Stomach smooth muscle (tissue), 2 donors: ENCODE measurements around the gene ITPR2.
"Not testable (repeated sequence)": the region's sequence is repeated elsewhere in the genome, so short reads cannot be mapped to it uniquely, and the experiment has no call there.

Experiments
- H3K27ac ChIP-seq: one replicate; pipeline ENCODE4 v1.7.0; 2013; ENCODE audit warnings: mild to moderate bottlenecking, low read length, inconsistent platforms
- H3K27me3 ChIP-seq, 2 donors: one replicate each; pipeline ENCODE4 v1.7.0; 2013; ENCODE audit warnings: low read length in 2 of 2; ENCODE audit not compliant: insufficient read depth in 2 of 2, control insufficient read depth in 1 of 2
- H3K36me3 ChIP-seq, 2 donors: one replicate each; pipeline ENCODE4 v1.7.0; 2013; ENCODE audit warnings: low read length in 2 of 2; ENCODE audit not compliant: control insufficient read depth in 2 of 2, insufficient read depth in 2 of 2
- H3K4me1 ChIP-seq: one replicate; pipeline ENCODE4 v1.7.0; 2013; ENCODE audit warnings: low read length; ENCODE audit not compliant: control insufficient read depth, insufficient read depth
- H3K4me3 ChIP-seq, 2 donors: one replicate each; pipeline ENCODE4 v1.7.0; 2013; ENCODE audit warnings: low read length in 2 of 2
- H3K9ac ChIP-seq, 2 donors: one replicate each; pipeline ENCODE4 v1.7.0; 2013; ENCODE audit warnings: low read length in 2 of 2, mild to moderate bottlenecking in 1 of 2
- H3K9me3 ChIP-seq, 2 donors: one replicate each; pipeline ENCODE4 v1.7.0; 2013; ENCODE audit warnings: low read length in 2 of 2; ENCODE audit not compliant: control insufficient read depth in 2 of 2
- donor health status: healthy.
- donor health status: Pancreatic carcinoma.

ITPR2 gene

DNA sequence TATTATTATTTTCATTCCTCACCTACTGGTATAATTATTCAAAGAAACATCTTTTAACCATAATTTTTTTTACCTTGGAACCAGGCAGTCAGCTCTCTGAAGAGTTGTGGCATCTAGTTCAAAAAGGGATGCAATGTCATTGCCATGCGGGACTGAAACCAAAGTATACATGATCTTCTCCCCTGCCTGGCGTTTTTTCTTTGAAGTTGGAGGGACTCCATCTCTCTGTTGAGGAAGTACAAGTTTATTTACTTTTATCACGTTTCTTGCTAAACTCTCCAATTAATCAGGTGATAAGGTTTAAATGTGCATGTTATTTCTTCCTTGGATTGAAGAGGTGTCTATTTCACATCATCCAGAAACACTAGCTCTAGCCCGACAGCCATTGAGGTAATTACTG is 146.6 kb downstream of the ITPR2 start:
- Histone ChIP-seq H3K27me3 (no peaks in the 10 kb centered on the region), H3K9me3 (peaks cover 0 to 4% of the 10 kb centered on the region in 2 donors), H3K36me3 (peaks cover 11 to 16% of the 10 kb centered on the region in 2 donors), H3K4me3 (no peak overlapping the region), H3K9ac (no peak overlapping the region), H3K27ac (no peak overlapping the region), H3K4me1 (no peaks in the 10 kb centered on the region)

DNA sequence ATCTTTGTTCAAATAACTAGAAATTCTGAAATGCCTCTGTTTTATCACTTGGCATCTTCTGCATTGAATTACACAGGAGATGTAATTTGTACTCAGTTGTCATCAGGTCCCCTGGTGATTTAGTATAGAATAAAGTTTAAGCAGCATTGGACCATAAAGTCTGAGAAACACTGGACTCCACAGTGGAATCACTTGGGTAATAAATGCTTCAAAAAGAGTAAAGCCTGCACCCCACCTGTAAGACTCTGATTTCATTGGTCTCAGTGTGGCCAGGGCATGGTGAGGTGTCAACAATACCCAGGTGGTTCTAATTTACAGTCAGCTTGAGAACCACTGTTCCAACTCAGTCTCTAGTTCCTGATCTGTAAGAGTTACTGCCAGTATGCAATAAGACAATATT is 148.9 kb downstream of the ITPR2 start:
- Histone ChIP-seq H3K27me3 (no peaks in the 10 kb centered on the region), H3K9me3 (peaks cover 0 to 4% of the 10 kb centered on the region in 2 donors), H3K4me1 (no peaks in the 10 kb centered on the region), H3K36me3 (peaks cover 11 to 25% of the 10 kb centered on the region in 2 donors), H3K27ac (no peak overlapping the region), H3K9ac (no peak overlapping the region), H3K4me3 (no peak overlapping the region)

DNA sequence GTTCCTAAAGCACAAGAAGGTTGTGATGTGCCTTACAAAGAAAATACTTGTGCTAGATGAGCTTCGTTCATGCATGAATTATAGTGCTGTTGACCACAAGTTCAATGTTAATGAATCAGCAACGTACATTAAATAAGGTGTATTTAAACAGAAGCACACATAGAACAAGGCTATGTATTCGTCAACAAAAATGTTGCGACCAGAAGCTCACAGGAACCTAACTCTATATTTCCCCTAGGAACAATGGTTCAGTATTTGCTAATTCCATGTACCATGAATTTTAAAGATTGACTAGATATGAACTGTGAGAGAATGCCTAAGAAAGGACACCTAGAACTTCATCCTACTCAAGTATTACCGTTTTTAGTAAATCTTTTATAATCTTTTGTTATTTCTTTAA is 149.6 kb downstream of the ITPR2 start:
- H3K27me3 ChIP-seq: no peaks in the 10 kb centered on the region

DNA sequence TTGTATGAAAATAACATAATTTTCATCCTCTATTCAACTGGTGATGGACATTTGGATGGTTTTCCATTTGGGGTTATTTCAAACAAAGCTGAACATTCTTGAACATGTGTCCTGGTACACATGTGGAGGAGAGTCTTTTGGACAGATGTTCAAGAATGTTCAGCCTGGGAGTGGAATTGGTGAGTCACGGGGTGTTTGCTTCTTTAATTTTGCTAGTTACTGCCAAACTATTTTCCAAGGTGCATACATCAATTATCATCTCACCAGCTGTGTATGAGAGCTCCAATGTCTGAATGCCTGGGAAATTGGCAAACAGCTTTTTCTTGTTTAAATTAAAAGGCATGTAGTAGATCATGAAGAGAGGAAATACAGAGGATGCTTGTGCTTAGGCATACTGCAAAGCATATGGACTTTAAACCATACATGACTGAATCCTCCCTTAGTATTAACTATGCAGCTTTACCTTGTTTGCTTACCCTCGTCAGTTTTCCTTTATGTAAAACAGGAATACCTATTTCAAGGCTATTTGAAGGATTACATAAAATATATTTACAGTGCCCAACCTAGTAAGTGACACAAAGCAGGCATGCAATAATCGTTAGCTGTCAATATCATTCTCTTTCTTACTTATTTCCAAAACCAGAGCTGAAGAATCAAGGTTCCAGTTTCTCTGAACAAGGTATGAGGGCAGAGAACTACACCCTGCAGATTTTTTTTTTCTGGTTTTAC is 152.1 kb downstream of the ITPR2 start:
- Histone ChIP-seq H3K9ac (no peak overlapping the region), H3K4me3 (no peak overlapping the region), H3K27me3 (no peaks in the 10 kb centered on the region), H3K9me3 (peaks cover 0 to 4% of the 10 kb centered on the region in 2 donors), H3K36me3 (peaks cover 11 to 25% of the 10 kb centered on the region in 2 donors), H3K4me1 (no peaks in the 10 kb centered on the region), H3K27ac (no peak overlapping the region)

More for the DNA sequence above, 149.6 kb downstream of the ITPR2 start:
- no peak overlapping the region for H3K9ac ChIP-seq
- H3K9me3 ChIP-seq: peaks cover 0 to 4% of the 10 kb centered on the region in 2 donors
- H3K36me3 ChIP-seq: peaks cover 11 to 25% of the 10 kb centered on the region in 2 donors
- H3K27ac ChIP-seq: no peak overlapping the region
- no peaks in the 10 kb centered on the region for H3K4me1 ChIP-seq
- no peak overlapping the region for H3K4me3 ChIP-seq

DNA sequence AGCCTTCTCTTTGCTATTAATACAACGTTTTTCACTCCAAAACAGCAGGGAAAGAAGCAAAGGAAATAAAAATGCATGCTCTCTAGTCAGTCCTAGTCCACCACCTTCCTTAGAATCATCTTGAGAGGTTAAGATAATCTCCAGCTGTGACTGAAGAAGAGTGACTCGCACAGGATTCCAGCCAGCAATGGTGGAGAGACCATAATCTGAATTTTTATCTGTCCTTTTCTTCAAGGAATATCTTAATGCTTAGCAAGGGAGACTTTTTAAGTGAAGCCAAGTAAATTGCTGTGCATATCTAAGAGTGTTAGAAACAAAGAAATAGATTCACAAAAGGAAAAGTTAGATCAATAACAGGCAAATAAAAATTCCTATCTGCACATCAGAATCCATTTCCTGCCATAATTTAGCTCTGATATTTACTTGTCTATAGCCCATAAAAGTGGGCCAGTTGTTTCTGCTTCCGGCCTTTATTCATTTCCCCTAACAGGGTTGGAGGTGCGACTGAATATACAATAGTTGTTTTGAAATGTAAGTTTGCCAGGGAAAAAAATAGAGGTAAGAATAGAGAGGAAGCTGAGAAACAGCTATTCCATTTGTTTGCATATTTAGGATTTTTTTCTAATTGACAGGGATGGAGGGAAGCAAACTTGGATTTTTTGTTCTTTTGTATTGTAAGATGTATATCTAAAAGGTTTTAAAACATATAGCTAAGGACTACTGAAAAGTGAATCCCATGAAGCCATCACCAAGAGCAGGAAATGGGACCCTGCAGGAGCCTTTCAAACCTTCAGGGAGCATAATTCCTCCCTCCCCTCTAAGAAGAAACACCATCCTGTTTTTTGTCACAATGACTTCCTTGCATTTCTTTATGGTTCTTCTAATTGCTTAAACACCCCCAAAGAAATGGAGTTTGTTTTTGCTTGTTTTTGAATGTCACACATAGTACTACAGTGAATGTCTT is 154.0 kb downstream of the ITPR2 start:
- H3K27me3 ChIP-seq: no peaks in the 10 kb centered on the region
- peaks cover 7 to 25% of the 10 kb centered on the region in 2 donors for H3K36me3 ChIP-seq
- no peak overlapping the region for H3K4me3 ChIP-seq
- no peaks in the 10 kb centered on the region for H3K4me1 ChIP-seq
- H3K27ac ChIP-seq: no peak overlapping the region
- no peak overlapping the region for H3K9ac ChIP-seq
- H3K9me3 ChIP-seq: peaks cover 0 to 4% of the 10 kb centered on the region in 2 donors

DNA sequence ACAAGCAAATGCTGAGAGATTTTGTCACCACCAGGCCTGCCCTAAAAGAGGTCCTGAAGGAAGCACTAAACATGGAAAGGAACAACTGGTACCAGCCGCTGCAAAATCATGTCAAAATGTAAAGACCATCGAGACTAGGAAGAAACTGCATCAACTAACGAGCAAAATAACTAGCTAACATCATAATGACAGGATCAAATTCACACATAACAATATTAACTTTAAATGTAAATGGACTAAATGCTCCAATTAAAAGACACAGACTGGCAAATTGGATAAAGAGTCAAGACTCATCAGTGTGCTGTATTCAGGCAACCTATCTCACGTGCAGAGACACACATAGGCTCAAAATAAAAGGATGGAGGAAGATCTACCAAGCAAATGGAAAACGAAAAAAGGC is 161.5 kb downstream of the ITPR2 start:
- H3K27me3 ChIP-seq, H3K9ac ChIP-seq, H3K9me3 ChIP-seq, H3K27ac ChIP-seq, H3K36me3 ChIP-seq, H3K4me3 ChIP-seq, H3K4me1 ChIP-seq: not testable (repeated sequence)

DNA sequence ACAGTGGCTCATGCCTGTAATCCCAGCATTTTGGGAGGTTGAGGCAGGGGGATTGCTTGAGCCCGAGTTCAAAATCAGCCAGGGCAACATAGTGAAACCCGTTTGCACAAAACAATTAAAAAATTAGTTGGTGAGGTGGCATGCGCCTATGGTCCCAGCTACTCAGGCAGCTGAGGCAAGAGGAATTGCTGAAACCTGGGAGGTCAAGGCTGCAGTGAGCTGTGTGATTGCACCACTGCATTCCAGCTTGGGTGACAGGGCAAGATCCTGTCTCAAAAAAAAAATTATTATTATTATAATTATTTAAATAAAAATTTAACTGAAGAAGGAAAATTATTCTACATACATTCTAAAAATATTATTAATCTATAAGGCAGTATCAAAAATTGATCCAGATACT is 164.1 kb downstream of the ITPR2 start:
- no peaks in the 10 kb centered on the region for H3K9me3 ChIP-seq
- no peak overlapping the region for H3K27ac ChIP-seq
- no peak overlapping the region for H3K9ac ChIP-seq
- no peak overlapping the region for H3K4me3 ChIP-seq
- peaks cover 0 to 3% of the 10 kb centered on the region in 2 donors for H3K36me3 ChIP-seq
- no peaks in the 10 kb centered on the region for H3K4me1 ChIP-seq
- H3K27me3 ChIP-seq: no peaks in the 10 kb centered on the region

DNA sequence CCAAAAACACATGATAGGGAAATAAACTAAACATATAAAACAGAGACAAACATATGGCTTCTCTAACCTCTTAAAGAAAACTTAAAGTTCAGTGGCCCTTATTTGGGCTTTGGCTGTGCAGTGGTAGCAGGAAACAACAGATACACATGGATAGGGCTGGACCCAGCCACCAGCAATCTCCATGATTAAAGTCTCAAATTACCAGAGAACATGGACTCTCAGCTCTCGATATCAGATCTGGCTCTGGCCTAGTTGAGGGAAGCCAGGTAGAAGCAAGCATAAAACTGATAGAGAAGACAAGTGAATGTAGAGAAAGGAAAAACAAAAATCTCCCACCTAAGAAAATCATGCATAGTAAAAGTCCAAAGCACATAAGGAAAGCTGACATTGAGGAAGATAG is 164.8 kb downstream of the ITPR2 start:
- Histone ChIP-seq H3K36me3 (peaks cover 3% of the 10 kb centered on the region in 2 donors), H3K4me3 (no peak overlapping the region), H3K9me3 (no peaks in the 10 kb centered on the region), H3K9ac (no peak overlapping the region), H3K4me1 (no peaks in the 10 kb centered on the region), H3K27ac (no peak overlapping the region), H3K27me3 (no peaks in the 10 kb centered on the region)

DNA sequence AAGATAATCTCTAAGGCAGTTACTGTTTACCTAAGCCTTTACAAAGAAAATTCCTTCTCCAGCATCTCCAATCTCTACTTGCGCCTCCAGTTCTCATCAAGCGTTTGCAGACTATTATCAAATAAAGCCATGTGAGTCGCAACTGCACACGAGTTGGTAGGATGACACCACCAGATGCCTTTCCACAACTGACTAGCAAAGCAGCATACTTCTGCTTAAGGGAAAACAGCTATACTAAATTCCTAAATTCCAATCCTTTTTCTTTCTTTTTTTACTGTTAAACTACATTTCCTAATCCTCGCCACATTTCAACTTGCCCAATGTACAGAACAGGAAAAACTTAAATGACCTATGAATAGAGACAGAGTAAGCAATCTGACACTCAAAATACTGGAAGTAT is 166.7 kb downstream of the ITPR2 start:
- Histone ChIP-seq H3K36me3 (peaks cover 3% of the 10 kb centered on the region in 2 donors), H3K27me3 (no peaks in the 10 kb centered on the region), H3K9ac (no peak overlapping the region), H3K4me1 (no peaks in the 10 kb centered on the region), H3K9me3 (no peaks in the 10 kb centered on the region), H3K4me3 (no peak overlapping the region), H3K27ac (no peak overlapping the region)

DNA sequence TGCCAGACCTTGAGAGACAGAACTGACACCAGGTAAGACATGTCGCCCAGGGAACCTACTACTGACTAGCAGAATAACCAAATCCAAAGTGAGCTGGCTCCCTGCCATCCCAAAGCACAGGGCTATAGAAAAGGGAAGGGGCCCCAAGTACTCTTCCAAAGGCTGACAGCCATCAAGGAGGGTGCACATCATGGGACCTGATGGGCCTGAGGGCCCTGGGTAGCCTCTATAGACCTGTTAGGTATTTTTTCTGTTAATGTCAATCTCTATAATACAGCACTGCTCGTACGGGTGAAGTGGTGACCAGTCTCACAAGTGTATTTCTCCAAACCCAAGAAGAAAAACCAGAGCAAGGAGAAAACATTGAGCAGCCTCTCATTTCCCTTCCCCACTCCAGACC is 171.6 kb downstream of the ITPR2 start:
- Histone ChIP-seq H3K27me3 (no peaks in the 10 kb centered on the region), H3K4me1 (no peaks in the 10 kb centered on the region), H3K27ac (no peak overlapping the region), H3K36me3 (peaks cover 9 to 10% of the 10 kb centered on the region in 2 donors), H3K9ac (no peak overlapping the region), H3K4me3 (no peak overlapping the region), H3K9me3 (no peaks in the 10 kb centered on the region)
